HG02678 (cell line): Measurements from ENCODE around the gene PDZD8.
"Not testable (repeated sequence)": the region's sequence is repeated elsewhere in the genome, so short reads cannot be mapped to it uniquely, and the experiment has no call there.

Experiments
- ATAC-seq: cut with Tn5 transposase; IDR thresholded peaks from one replicate; pipeline ENCODE4 v1.9.1; 2021; ENCODE audit warnings: mild to moderate bottlenecking, moderate library complexity; ENCODE audit not compliant: unreplicated experiment

Gene PDZD8

GRCh38 chr10:117257721-117258120, 117.5 kb downstream of the PDZD8 start:
- ATAC-seq, result no peak

- no peak for ATAC-seq
Measured at GRCh38 chr10:117256910-117257309, 118.3 kb downstream of the PDZD8 start.

- no peak for ATAC-seq
Measured at GRCh38 chr10:117255835-117256460, 119.3 kb downstream of the PDZD8 start.

- ATAC-seq, result no peak
Measured at GRCh38 chr10:117254774-117255735, 120.2 kb downstream of the PDZD8 start.

GRCh38 chr10:117254338-117254737, 120.9 kb downstream of the PDZD8 start:
- no peak for ATAC-seq

GRCh38 chr10:117253908-117254307, 121.3 kb downstream of the PDZD8 start:
- no peak for ATAC-seq

- no peak for ATAC-seq
Measured at GRCh38 chr10:117250411-117250810, 124.8 kb downstream of the PDZD8 start.

GRCh38 chr10:117249493-117250093, 125.6 kb downstream of the PDZD8 start:
- ATAC-seq, result peak; percentile 45

- ATAC-seq, result no peak
Measured at GRCh38 chr10:117248750-117249465, 126.3 kb downstream of the PDZD8 start.

- no peak for ATAC-seq
Measured at GRCh38 chr10:117246997-117247671, 128.1 kb downstream of the PDZD8 start.

- no peak for ATAC-seq
Measured at GRCh38 chr10:117242463-117242832, 132.8 kb downstream of the PDZD8 start.

- no peak for ATAC-seq
Measured at GRCh38 chr10:117241541-117242462, 133.4 kb downstream of the PDZD8 start.

- ATAC-seq, result no peak
Measured at GRCh38 chr10:117240621-117241529, 134.4 kb downstream of the PDZD8 start, which contains the start of gene SLC18A2. TSS of gene SLC18A2 (plus strand) at chr10:117241114. CDS start at chr10:117241694, 580 bp downstream.

- ATAC-seq, result no peak
Measured at GRCh38 chr10:117239721-117240620, 135.3 kb downstream of the PDZD8 start.

GRCh38 chr10:117239051-117239450, 136.2 kb downstream of the PDZD8 start:
- ATAC-seq, result no peak

GRCh38 chr10:117237401-117237991, 137.7 kb downstream of the PDZD8 start:
- ATAC-seq, result no peak

- not testable (repeated sequence) for ATAC-seq
Measured at GRCh38 chr10:117230107-117230506, 145.1 kb downstream of the PDZD8 start.
